ENCODE results near the gene PIK3IP1. TPM values are rescaled to one million over a fixed set of nuclear protein-coding genes. Genes with fewer than 3 reads are reported as not detected.

The PIK3IP1 gene
- total and polyA plus RNA-seq, 2 donors (not counting 3 experiments of a cell fraction or from before 2014, with no cell fraction given): 7.7 to 13.2 TPM

DNA sequence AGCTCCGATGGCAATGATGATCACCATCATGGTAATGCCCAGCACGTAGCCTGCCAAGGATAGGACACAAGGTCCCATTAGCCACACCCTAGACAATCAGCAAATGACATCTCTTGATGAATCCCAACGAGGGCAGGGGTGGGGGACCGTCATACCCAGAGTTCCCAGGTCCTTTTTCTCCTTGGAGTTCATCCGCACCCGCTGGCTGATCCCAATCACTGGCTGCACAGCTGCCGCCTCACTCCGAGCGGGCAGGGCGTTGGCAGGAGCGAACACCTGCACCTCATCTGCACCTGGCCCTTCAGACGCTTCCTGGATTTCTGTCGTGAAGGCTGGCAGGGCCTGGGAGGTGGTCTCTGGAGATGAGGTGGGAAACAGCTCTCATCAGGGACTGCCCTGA, 2.9 kb downstream of the PIK3IP1 start:
- H3K9me3 ChIP-seq (replicated peaks; ENCODE audit: control insufficient read depth, insufficient read depth, low read length): no peaks in the 10 kb centered on the region
- TF ChIP-seq, protein P1, sequence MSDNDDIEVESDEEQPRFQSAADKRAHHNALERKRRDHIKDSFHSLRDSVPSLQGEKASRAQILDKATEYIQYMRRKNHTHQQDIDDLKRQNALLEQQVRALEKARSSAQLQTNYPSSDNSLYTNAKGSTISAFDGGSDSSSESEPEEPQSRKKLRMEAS (IDR thresholded peaks at IDR 0.05; ENCODE audit: insufficient read depth, insufficient read length): no peak
- TF ChIP-seq POLR2A (IDR thresholded peaks at IDR 0.05; ENCODE audit: low read depth, low read length): no peak
- TF ChIP-seq POLR2AphosphoS5 (IDR thresholded peaks at IDR 0.05; ENCODE audit: insufficient read depth, low read depth, low read length): no peak
- TF ChIP-seq EZH2 (IDR thresholded peaks at IDR 0.05; ENCODE audit: borderline replicate concordance, low read depth, low read length, severe bottlenecking): no peak
- TF ChIP-seq MYC (IDR thresholded peaks at IDR 0.05; ENCODE audit: low read depth, low read length): no peak
- TF ChIP-seq GATA2 (IDR thresholded peaks at IDR 0.05; ENCODE audit: insufficient read depth, insufficient read length, low read depth, low read length): no peak
- TF ChIP-seq, protein P2, sequence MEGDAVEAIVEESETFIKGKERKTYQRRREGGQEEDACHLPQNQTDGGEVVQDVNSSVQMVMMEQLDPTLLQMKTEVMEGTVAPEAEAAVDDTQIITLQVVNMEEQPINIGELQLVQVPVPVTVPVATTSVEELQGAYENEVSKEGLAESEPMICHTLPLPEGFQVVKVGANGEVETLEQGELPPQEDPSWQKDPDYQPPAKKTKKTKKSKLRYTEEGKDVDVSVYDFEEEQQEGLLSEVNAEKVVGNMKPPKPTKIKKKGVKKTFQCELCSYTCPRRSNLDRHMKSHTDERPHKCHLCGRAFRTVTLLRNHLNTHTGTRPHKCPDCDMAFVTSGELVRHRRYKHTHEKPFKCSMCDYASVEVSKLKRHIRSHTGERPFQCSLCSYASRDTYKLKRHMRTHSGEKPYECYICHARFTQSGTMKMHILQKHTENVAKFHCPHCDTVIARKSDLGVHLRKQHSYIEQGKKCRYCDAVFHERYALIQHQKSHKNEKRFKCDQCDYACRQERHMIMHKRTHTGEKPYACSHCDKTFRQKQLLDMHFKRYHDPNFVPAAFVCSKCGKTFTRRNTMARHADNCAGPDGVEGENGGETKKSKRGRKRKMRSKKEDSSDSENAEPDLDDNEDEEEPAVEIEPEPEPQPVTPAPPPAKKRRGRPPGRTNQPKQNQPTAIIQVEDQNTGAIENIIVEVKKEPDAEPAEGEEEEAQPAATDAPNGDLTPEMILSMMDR (IDR thresholded peaks at IDR 0.05; ENCODE audit: extremely low read depth in 1 of 2, insufficient read depth in 1 of 2, low read depth in 1 of 2, low read length in 2 of 2): no peak
- no peak for TF ChIP-seq JUN (IDR thresholded peaks at IDR 0.05; ENCODE audit: borderline replicate concordance, insufficient read depth, insufficient read length, low read depth)
- no peak for TF ChIP-seq FOS (IDR thresholded peaks at IDR 0.05; ENCODE audit: borderline replicate concordance, insufficient read depth, low read length)
- no peaks in the 10 kb centered on the region for H3K9me1 ChIP-seq (replicated peaks; ENCODE audit: control insufficient read depth, extremely low read depth, insufficient read depth, low read length)
- CTCF ChIA-PET: interaction anchor here (2.6 to 4.7 kb wide), 2 partner anchors 17 to 24 kb away, joined by 18 to 79 read pairs; no protein-coding TSS in a partner anchor
- no peaks in the 10 kb centered on the region for H3K79me2 ChIP-seq (ENCODE audit: control insufficient read depth, insufficient read depth, low read length)
- H3K4me2 ChIP-seq (ENCODE audit: insufficient read depth, low read length): no peak overlapping the region
- H4K20me1 ChIP-seq (replicated peaks; ENCODE audit: control insufficient read depth, extremely low read depth, insufficient read depth, low read length): no peaks in the 10 kb centered on the region
- intact Hi-C loops (cut with micrococcal nuclease) (no loop called here), dilution Hi-C loops (cut with MboI; ENCODE audit: extremely low pct_ligation_motif_present, low sequenced_read_pairs) (no loop called here)
- H3K4me1 ChIP-seq (ENCODE audit: control insufficient read depth, extremely low read depth, insufficient read depth, low read length): peaks cover 42% of the 10 kb centered on the region
- H3K9ac ChIP-seq (replicated peaks; ENCODE audit: extremely low read depth, insufficient read depth, low read length): no peak overlapping the region
- no peak overlapping the region for H3K27ac ChIP-seq (ENCODE audit: insufficient read depth, low read depth, low read length)
- peaks cover 0 to 9% of the 10 kb centered on the region in 2 experiments for H3K36me3 ChIP-seq (ENCODE audit: control insufficient read depth in 2 of 2, extremely low read depth in 1 of 2, insufficient read depth in 2 of 2, low read length in 2 of 2)
- FAIRE-seq (no peak), DNase-seq (ENCODE audit: low read depth, low spot score) (no peak)
- H3K4me3 ChIP-seq (replicated peaks in 1 of 3; ENCODE audit: insufficient read depth in 1 of 3, low read depth in 1 of 3, low read length in 3 of 3): no peak overlapping the region
- no peaks in the 10 kb centered on the region for H3K27me3 ChIP-seq (ENCODE audit: control insufficient read depth in 2 of 2, insufficient read depth in 2 of 2, low read length in 2 of 2)
- BruUV-seq (replicated peaks): no TSS peak
- no peak overlapping the region for H2AFZ ChIP-seq (ENCODE audit: low read depth, low read length)
- POLR2A ChIA-PET: no interaction called here
